Activated naive CD4-positive, alpha-beta T cell treated with anti-CD3 and anti-CD28 coated beads, Interleukin-2, amount 10 ng/mL, durations not matched to agents 7 days and 5 days (primary cell): ENCODE data around the gene SFTPA1.
"Not testable (repeated sequence)": the region's sequence is repeated elsewhere in the genome, so short reads cannot be mapped to it uniquely, and the experiment has no call there.

Experiments used
- CTCF ChIA-PET: fragments of 350-600 bp; sonication (Branson Sonifier 250); formaldehyde crosslinking; loops from one replicate; lab custom pipeline; 2021; ENCODE audit warnings: antibody characterized with exemption; lab: Charles Lee
- DNase-seq: peaks from one replicate; pipeline ENCODE4 v3.0.0-alpha.2; 2020
- H3K27ac Mint-ChIP-seq: one replicate; pipeline ENCODE4 v1.8.0; 2021; ENCODE audit warnings: mild to moderate bottlenecking, moderate library complexity, mixed read lengths
- H3K27me3 Mint-ChIP-seq: one replicate; pipeline ENCODE4 v1.8.0; 2021; ENCODE audit warnings: mild to moderate bottlenecking, mixed read lengths
- H3K36me3 Mint-ChIP-seq: one replicate; pipeline ENCODE4 v1.8.0; 2021; ENCODE audit warnings: mixed read lengths
- H3K4me1 Mint-ChIP-seq: one replicate; pipeline ENCODE4 v1.8.0; 2021; ENCODE audit warnings: mixed read lengths
- H3K4me3 Mint-ChIP-seq: one replicate; pipeline ENCODE4 v1.8.0; 2021; ENCODE audit warnings: mild to moderate bottlenecking, moderate library complexity, mixed read lengths
- H3K9me3 Mint-ChIP-seq: one replicate; pipeline ENCODE4 v1.8.0; 2021; ENCODE audit warnings: mixed read lengths

SFTPA1 gene

DNA sequence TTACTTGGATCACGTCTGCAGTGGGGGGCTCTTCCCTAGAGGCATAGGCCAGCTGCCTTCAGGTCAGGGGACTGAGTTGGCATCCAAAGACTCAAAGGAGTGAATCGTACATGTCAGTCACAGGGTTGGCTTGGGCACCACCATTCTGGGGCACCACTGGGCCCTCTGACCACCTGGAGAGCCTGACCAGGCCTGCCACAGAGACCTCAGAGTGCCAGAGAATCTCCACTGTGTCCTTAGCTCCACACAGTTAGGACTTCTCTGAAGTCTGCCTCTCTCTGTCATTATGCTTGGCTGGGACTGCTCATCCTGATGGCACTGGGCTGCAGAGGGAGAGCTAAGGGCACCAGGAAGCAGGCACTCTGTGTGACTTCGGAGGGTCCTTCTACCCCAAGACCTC, 16.2 kb upstream of the SFTPA1 start:
- peaks cover 43% of the 10 kb centered on the region for H3K27me3 Mint-ChIP-seq
- peaks cover 18% of the 10 kb centered on the region for H3K9me3 Mint-ChIP-seq
- CTCF ChIA-PET = not testable (repeated sequence)

DNA sequence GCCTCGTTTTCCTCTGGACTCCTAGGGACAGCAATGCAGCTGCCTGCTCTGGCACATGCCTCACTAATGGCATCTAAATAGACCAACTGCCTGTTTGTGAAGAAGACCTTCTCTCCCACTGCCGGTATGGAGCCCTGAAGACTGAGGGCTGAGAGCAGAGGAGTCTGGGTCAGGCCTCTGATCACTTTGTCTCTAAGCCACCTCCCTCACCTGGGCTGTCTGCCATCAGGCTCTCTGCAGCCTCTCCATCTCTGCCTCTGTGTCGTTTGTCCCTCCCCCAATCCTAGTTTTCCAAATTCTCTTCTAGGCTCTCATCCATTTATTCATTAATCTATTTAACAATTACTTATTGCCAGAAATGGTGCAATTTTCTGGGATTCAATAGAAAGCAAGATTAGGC, 15.2 kb upstream of the SFTPA1 start:
- H3K27ac Mint-ChIP-seq = no peak overlapping the region
- H3K4me1 Mint-ChIP-seq = no peaks in the 10 kb centered on the region
- DNase-seq = no peak
- no peaks in the 10 kb centered on the region for H3K36me3 Mint-ChIP-seq
- CTCF ChIA-PET = no interaction called here
- H3K27me3 Mint-ChIP-seq = peaks cover 43% of the 10 kb centered on the region
- H3K4me3 Mint-ChIP-seq = no peak overlapping the region
- H3K9me3 Mint-ChIP-seq = peaks cover 18% of the 10 kb centered on the region

More for the DNA sequence above, 16.2 kb upstream of the SFTPA1 start:
- not testable (repeated sequence) for H3K27ac Mint-ChIP-seq, H3K36me3 Mint-ChIP-seq, H3K4me3 Mint-ChIP-seq, H3K4me1 Mint-ChIP-seq, DNase-seq

DNA sequence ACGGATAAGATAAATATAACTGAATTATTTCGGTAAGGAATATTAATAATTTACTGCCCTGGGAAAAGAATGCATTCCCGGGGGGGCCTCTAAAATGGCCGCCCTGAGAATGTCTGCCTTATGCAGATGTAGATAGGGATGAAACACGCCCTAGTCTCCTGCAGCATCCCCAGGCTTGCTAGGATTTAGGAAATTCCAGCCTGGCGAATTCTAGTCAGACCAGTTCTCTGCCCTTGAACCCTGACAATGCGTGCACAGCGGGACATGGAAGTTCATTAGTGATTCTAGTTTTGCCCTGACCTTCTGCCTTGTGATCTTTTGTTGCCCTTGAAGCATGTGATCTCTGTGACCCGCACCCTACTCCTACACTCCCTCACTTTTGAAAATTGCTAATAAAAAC, 11.1 kb upstream of the SFTPA1 start:
- CTCF ChIA-PET = not testable (repeated sequence)
- peaks cover 33% of the 10 kb centered on the region for H3K27me3 Mint-ChIP-seq

DNA sequence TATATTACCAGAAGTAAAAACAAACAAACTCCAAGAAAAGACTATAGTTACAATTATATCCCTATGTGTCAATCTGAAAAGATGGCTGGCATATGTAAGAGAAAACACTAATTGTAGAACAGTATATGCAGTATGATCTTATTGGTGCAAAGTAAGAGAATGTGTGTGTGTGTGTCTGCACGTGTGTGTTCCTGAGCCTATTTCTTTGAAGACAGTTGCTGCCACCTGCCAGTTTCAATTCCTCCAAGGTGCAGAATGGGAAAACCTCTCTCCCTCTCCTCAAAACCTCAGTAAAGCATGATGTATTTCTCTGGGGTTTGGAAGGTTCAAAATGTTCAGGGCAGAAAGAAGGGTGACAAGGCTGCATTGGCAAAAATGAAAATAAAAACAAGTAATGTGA, 8.8 kb upstream of the SFTPA1 start:
- Mint-ChIP-seq H3K9me3 (peaks cover 18% of the 10 kb centered on the region), H3K36me3 (no peaks in the 10 kb centered on the region), H3K4me3 (no peak overlapping the region), H3K27me3 (peaks cover 17% of the 10 kb centered on the region), H3K27ac (no peak overlapping the region), H3K4me1 (no peaks in the 10 kb centered on the region)
- CTCF ChIA-PET = no interaction called here
- no peak for DNase-seq

More for the DNA sequence above, 11.1 kb upstream of the SFTPA1 start:
- peaks cover 18% of the 10 kb centered on the region for H3K9me3 Mint-ChIP-seq
- H3K4me1 Mint-ChIP-seq, H3K36me3 Mint-ChIP-seq, H3K27ac Mint-ChIP-seq, H3K4me3 Mint-ChIP-seq, DNase-seq: not testable (repeated sequence)

GRCh38 chr10:79602953-79603352, 7.8 kb upstream of the SFTPA1 start:
- H3K27me3 Mint-ChIP-seq = peaks cover 16% of the 10 kb centered on the region
- CTCF ChIA-PET = no interaction called here
- H3K4me3 Mint-ChIP-seq = no peak overlapping the region

DNA sequence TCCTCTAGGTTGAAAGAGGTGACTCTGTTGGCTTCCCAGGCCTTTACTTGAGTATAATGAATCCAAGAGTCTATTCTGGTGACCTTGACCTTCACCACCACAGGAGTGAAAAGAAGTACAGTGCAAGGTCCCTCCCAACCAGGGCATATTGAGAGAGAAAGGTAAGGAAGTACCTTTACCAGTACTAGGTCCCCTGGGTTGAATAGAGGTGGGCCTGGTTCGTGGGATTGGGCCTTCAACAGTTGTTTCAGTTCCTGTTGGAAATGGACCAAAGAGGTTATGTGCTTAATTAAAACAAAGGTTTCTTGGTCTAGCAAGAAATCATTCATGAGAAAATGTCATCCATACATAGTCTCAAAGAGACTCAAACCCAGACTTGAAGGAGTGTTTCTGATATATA, 6.4 kb upstream of the SFTPA1 start:
- H3K27me3 Mint-ChIP-seq = peaks cover 18% of the 10 kb centered on the region
- H3K9me3 Mint-ChIP-seq = peaks cover under 1% of the 10 kb centered on the region
- no peaks in the 10 kb centered on the region for H3K4me1 Mint-ChIP-seq
- H3K36me3 Mint-ChIP-seq = no peaks in the 10 kb centered on the region
- CTCF ChIA-PET = no interaction called here
- DNase-seq = no peak
- H3K4me3 Mint-ChIP-seq = no peak overlapping the region
- no peak overlapping the region for H3K27ac Mint-ChIP-seq

More at GRCh38 chr10:79602953-79603352, 7.8 kb upstream of the SFTPA1 start:
- peaks cover 8% of the 10 kb centered on the region for H3K9me3 Mint-ChIP-seq
- H3K36me3 Mint-ChIP-seq = no peaks in the 10 kb centered on the region
- H3K4me1 Mint-ChIP-seq = no peaks in the 10 kb centered on the region
- no peak overlapping the region for H3K27ac Mint-ChIP-seq
- DNase-seq = no peak

- Mint-ChIP-seq H3K27ac (no peak overlapping the region), H3K27me3 (peaks cover 18% of the 10 kb centered on the region), H3K4me1 (no peaks in the 10 kb centered on the region), H3K4me3 (no peak overlapping the region), H3K9me3 (no peaks in the 10 kb centered on the region), H3K36me3 (no peaks in the 10 kb centered on the region)
- CTCF ChIA-PET = interaction anchor here (0.7 kb wide), 1 partner anchor 64 kb away, joined by 3 read pairs; no protein-coding TSS in a partner anchor
- no peak for DNase-seq
Measured at GRCh38 chr10:79605308-79605707, 5.4 kb upstream of the SFTPA1 start.

GRCh38 chr10:79608505-79609375, 2.0 kb upstream of the SFTPA1 start:
- DNase-seq = peak; percentile 68
- Mint-ChIP-seq H3K4me1 (no peaks in the 10 kb centered on the region), H3K27me3 (peaks cover 13% of the 10 kb centered on the region), H3K4me3 (no peak overlapping the region), H3K9me3 (no peaks in the 10 kb centered on the region), H3K27ac (no peak overlapping the region), H3K36me3 (no peaks in the 10 kb centered on the region)
- CTCF ChIA-PET = interaction anchor here (0.6 to 2.2 kb wide), 7 partner anchors 46 to 799 kb away, joined by 3 to 6 read pairs (median 4); no protein-coding TSS in a partner anchor

GRCh38 chr10:79611193-79611976, 646 bp downstream of the SFTPA1 start:
- peaks cover 16% of the 10 kb centered on the region for H3K27me3 Mint-ChIP-seq
- not testable (repeated sequence) for H3K36me3 Mint-ChIP-seq, DNase-seq, H3K27ac Mint-ChIP-seq, H3K4me3 Mint-ChIP-seq, H3K4me1 Mint-ChIP-seq, H3K9me3 Mint-ChIP-seq
- CTCF ChIA-PET = interaction anchor here (2.2 kb wide), 1 partner anchor 49 kb away, joined by 6 read pairs; no protein-coding TSS in a partner anchor

- DNase-seq = no peak
- Mint-ChIP-seq H3K27me3 (peaks cover 32% of the 10 kb centered on the region), H3K9me3 (no peaks in the 10 kb centered on the region), H3K27ac (no peak overlapping the region), H3K36me3 (no peaks in the 10 kb centered on the region), H3K4me1 (no peaks in the 10 kb centered on the region), H3K4me3 (no peak overlapping the region)
- CTCF ChIA-PET = no interaction called here
Measured at GRCh38 chr10:79615577-79615976, 4.8 kb downstream of the SFTPA1 start.

DNA sequence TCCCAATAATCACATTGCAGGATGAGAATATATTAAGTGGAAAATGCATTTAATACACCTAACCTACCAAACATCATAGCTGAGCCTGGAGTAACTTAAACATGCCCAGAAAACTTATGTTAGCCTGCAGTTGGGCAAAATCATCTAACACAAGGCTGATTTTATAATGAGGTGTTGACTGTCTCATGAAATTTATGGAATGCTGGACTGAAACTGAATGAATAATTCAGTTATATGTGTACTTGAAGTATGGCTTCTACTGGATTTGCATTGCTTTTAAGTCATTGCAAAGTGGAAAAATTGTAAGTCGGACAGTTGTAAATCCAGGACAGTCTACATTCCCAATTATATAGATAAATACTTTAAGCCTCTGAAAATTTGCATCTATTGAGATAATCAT, 5.4 kb downstream of the SFTPA1 start:
- H3K4me3 Mint-ChIP-seq = no peak overlapping the region
- no peak for DNase-seq
- H3K9me3 Mint-ChIP-seq = no peaks in the 10 kb centered on the region
- peaks cover 32% of the 10 kb centered on the region for H3K27me3 Mint-ChIP-seq
- no peaks in the 10 kb centered on the region for H3K4me1 Mint-ChIP-seq
- no peaks in the 10 kb centered on the region for H3K36me3 Mint-ChIP-seq
- CTCF ChIA-PET = no interaction called here
- H3K27ac Mint-ChIP-seq = no peak overlapping the region

DNA sequence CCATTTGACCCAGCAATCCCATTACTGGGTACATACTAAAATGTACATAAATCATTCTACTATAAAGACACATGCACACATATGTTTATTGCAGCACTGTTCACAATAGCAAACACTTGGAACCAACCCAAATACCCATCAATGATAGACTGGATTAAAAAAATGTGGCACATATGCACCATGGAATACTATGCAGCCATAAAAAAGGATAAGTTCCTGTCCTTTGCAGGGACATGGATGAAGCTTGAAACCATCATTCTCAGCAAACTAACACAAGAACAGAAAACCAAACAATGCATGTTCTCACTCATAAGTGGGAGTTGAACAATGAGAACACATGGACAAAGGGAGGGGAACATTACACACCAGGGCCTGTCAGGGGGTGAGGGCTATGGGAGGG, 12.9 kb downstream of the SFTPA1 start:
- CTCF ChIA-PET = not testable (repeated sequence)

DNA sequence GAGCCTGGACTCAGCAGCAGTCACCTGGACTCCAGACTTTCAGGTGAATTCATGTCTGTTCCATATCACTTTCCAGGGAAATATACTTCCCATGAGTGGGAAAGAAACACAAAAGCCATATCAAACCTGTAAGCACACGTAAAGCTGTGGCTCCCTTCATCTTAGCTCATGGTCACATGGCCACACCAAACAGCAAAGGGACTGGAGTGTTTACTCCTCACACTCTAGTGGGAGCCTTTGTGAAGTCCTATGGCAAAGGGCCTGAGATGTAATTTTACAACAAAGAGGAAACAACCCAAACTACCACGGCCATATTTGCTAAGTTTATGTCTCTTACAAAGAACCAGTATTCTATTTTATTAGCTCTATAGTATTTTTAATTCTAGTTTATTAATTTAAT, 16.3 kb downstream of the SFTPA1 start:
- H3K27me3 Mint-ChIP-seq = peaks cover 37% of the 10 kb centered on the region
- H3K9me3 Mint-ChIP-seq = peaks cover 8% of the 10 kb centered on the region
- CTCF ChIA-PET = no interaction called here
- no peak for DNase-seq
- no peaks in the 10 kb centered on the region for H3K4me1 Mint-ChIP-seq
- H3K36me3 Mint-ChIP-seq = no peaks in the 10 kb centered on the region
- H3K4me3 Mint-ChIP-seq = no peak overlapping the region
- no peak overlapping the region for H3K27ac Mint-ChIP-seq

More for the DNA sequence above, 12.9 kb downstream of the SFTPA1 start:
- not testable (repeated sequence) for H3K9me3 Mint-ChIP-seq, DNase-seq, H3K4me3 Mint-ChIP-seq, H3K36me3 Mint-ChIP-seq, H3K4me1 Mint-ChIP-seq, H3K27ac Mint-ChIP-seq
- H3K27me3 Mint-ChIP-seq = peaks cover 36% of the 10 kb centered on the region

GRCh38 chr10:79628083-79628482, 17.3 kb downstream of the SFTPA1 start:
- Mint-ChIP-seq H3K27ac (no peak overlapping the region), H3K4me1 (no peaks in the 10 kb centered on the region), H3K27me3 (peaks cover 33% of the 10 kb centered on the region), H3K36me3 (no peaks in the 10 kb centered on the region), H3K4me3 (no peak overlapping the region), H3K9me3 (peaks cover 8% of the 10 kb centered on the region)
- no peak for DNase-seq
- CTCF ChIA-PET = no interaction called here
